DOHH2 (cell line): ENCODE data around the gene TMEM190.

Source experiments
- CTCF ChIP-seq: fragments of 200-600 bp; sonication (generic); IDR thresholded peaks from one replicate; pipeline ENCODE4 v1.5.1; 2014; ENCODE audit warnings: antibody characterized with exemption, mild to moderate bottlenecking, low read depth, low read length; ENCODE audit not compliant: poor library complexity, severe bottlenecking
- EZH2phosphoT487 ChIP-seq: fragments of 200-600 bp; sonication (generic); IDR thresholded peaks from 2 replicates; pipeline ENCODE4 v1.6.1; 2017; ENCODE audit warnings: borderline replicate concordance, mild to moderate bottlenecking, antibody characterized with exemption, low read length, moderate library complexity, mixed read lengths

- TF ChIP-seq CTCF (no peak), EZH2phosphoT487 (no peak)
Measured at GRCh38 chr19:55373306-55373992, 3.2 kb upstream of the TMEM190 start.
